Measurements from ENCODE around the gene AUTS2. TPM values are rescaled to one million over a fixed set of nuclear protein-coding genes. Genes with fewer than 3 reads are reported as not detected.

AUTS2 gene
- total and polyA plus RNA-seq, 10 of the 15 experiments (the other 5 are each of a cell fraction or from before 2014, with no cell fraction given): 6.4 to 55.6 (median 21.6) TPM

DNA sequence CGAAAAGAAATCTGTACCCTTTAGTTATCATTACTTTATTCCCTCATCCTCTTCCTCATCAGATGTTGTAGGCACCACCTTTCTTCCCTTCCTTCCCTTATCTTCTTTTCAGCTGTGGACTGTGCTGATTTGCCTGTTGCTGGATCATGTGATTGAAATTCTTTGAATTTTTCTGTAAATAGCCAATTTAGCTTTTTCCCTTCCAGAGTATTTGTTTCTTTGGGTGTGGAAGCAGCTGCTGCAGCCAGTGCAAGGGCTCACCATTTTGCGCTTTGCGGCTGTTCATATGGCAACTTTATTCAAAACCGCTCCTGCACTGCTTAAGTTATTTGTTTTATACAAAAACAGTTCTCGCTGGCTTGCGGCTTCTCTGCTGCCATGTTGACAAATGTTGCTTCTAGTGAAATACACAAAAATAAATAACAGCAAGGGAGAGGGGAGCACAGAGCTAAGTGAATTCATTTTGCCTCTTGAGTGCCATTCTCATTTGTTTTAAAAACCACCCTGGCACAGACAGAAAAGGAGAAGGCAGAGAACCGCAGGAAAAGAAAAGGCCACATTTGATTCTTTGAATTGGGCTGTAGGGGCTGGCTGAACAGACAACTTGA is 151.2 kb downstream of the AUTS2 start (continued):
- TF ChIP-seq, protein P1, sequence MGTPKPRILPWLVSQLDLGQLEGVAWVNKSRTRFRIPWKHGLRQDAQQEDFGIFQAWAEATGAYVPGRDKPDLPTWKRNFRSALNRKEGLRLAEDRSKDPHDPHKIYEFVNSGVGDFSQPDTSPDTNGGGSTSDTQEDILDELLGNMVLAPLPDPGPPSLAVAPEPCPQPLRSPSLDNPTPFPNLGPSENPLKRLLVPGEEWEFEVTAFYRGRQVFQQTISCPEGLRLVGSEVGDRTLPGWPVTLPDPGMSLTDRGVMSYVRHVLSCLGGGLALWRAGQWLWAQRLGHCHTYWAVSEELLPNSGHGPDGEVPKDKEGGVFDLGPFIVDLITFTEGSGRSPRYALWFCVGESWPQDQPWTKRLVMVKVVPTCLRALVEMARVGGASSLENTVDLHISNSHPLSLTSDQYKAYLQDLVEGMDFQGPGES (IDR thresholded peaks at IDR 0.05): no peak
- TF ChIP-seq RBBP5 (conservative IDR thresholded peaks at IDR 0.05): no peak
- TF ChIP-seq, protein P2, sequence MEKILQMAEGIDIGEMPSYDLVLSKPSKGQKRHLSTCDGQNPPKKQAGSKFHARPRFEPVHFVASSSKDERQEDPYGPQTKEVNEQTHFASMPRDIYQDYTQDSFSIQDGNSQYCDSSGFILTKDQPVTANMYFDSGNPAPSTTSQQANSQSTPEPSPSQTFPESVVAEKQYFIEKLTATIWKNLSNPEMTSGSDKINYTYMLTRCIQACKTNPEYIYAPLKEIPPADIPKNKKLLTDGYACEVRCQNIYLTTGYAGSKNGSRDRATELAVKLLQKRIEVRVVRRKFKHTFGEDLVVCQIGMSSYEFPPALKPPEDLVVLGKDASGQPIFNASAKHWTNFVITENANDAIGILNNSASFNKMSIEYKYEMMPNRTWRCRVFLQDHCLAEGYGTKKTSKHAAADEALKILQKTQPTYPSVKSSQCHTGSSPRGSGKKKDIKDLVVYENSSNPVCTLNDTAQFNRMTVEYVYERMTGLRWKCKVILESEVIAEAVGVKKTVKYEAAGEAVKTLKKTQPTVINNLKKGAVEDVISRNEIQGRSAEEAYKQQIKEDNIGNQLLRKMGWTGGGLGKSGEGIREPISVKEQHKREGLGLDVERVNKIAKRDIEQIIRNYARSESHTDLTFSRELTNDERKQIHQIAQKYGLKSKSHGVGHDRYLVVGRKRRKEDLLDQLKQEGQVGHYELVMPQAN (conservative IDR thresholded peaks at IDR 0.05): no peak
- TF ChIP-seq, protein P3, sequence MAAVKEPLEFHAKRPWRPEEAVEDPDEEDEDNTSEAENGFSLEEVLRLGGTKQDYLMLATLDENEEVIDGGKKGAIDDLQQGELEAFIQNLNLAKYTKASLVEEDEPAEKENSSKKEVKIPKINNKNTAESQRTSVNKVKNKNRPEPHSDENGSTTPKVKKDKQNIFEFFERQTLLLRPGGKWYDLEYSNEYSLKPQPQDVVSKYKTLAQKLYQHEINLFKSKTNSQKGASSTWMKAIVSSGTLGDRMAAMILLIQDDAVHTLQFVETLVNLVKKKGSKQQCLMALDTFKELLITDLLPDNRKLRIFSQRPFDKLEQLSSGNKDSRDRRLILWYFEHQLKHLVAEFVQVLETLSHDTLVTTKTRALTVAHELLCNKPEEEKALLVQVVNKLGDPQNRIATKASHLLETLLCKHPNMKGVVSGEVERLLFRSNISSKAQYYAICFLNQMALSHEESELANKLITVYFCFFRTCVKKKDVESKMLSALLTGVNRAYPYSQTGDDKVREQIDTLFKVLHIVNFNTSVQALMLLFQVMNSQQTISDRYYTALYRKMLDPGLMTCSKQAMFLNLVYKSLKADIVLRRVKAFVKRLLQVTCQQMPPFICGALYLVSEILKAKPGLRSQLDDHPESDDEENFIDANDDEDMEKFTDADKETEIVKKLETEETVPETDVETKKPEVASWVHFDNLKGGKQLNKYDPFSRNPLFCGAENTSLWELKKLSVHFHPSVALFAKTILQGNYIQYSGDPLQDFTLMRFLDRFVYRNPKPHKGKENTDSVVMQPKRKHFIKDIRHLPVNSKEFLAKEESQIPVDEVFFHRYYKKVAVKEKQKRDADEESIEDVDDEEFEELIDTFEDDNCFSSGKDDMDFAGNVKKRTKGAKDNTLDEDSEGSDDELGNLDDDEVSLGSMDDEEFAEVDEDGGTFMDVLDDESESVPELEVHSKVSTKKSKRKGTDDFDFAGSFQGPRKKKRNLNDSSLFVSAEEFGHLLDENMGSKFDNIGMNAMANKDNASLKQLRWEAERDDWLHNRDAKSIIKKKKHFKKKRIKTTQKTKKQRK (IDR thresholded peaks at IDR 0.05; ENCODE audit: low read depth, low read length): no peak
- TF ChIP-seq, protein P4, sequence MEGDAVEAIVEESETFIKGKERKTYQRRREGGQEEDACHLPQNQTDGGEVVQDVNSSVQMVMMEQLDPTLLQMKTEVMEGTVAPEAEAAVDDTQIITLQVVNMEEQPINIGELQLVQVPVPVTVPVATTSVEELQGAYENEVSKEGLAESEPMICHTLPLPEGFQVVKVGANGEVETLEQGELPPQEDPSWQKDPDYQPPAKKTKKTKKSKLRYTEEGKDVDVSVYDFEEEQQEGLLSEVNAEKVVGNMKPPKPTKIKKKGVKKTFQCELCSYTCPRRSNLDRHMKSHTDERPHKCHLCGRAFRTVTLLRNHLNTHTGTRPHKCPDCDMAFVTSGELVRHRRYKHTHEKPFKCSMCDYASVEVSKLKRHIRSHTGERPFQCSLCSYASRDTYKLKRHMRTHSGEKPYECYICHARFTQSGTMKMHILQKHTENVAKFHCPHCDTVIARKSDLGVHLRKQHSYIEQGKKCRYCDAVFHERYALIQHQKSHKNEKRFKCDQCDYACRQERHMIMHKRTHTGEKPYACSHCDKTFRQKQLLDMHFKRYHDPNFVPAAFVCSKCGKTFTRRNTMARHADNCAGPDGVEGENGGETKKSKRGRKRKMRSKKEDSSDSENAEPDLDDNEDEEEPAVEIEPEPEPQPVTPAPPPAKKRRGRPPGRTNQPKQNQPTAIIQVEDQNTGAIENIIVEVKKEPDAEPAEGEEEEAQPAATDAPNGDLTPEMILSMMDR (IDR thresholded peaks at IDR 0.05 in 2 of 3, conservative IDR thresholded peaks at IDR 0.05 in 1 of 3; ENCODE audit: control insufficient read depth in 2 of 3, extremely low read depth in 1 of 3, insufficient read depth in 1 of 3, low read depth in 3 of 3, low read length in 3 of 3): no peak
- TF ChIP-seq, protein P5, sequence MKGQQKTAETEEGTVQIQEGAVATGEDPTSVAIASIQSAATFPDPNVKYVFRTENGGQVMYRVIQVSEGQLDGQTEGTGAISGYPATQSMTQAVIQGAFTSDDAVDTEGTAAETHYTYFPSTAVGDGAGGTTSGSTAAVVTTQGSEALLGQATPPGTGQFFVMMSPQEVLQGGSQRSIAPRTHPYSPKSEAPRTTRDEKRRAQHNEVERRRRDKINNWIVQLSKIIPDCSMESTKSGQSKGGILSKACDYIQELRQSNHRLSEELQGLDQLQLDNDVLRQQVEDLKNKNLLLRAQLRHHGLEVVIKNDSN (IDR thresholded peaks at IDR 0.05; ENCODE audit: borderline replicate concordance, extremely low read length, insufficient read depth, low read depth, low read length): no peak
- no peak for TF ChIP-seq BRCA1 (IDR thresholded peaks at IDR 0.05; ENCODE audit: low read depth, low read length)
- no peak for TF ChIP-seq RCOR1 (conservative IDR thresholded peaks at IDR 0.05; ENCODE audit: low read depth, low read length)

Measured in GM12878 (cell line).